NCI-H2107 treated with DMSO at 0.1 percent for 48 hours (cell line): ENCODE results near the gene PAPSS2.
A peak's percentile ranks its signal among the peaks of the same experiment; 100 is the strongest.
"Not testable (repeated sequence)": the region's sequence is repeated elsewhere in the genome, so short reads cannot be mapped to it uniquely, and the experiment has no call there.

Source experiments
- DNase-seq: peaks from one replicate; lab custom pipeline; 2025; ENCODE audit not compliant: unreplicated experiment; lab: John Stamatoyannopoulos, UW

The PAPSS2 gene

DNA sequence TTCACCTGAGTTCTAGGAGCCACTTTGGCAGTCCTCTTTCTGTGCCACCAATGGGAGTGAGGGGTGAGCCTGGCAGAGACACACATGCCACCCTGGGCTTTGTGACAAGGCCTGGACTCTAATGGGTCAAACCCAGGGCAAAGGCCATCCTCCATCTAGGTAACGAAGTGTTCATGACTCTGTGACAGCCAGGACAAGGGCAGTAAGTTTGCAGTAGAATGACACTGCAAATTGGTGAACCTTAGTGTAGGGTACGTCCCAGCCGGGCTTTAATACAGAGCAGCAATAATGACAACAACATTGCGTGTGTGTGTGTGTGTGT, 43.3 kb downstream of the PAPSS2 start:
- no peak for DNase-seq

DNA sequence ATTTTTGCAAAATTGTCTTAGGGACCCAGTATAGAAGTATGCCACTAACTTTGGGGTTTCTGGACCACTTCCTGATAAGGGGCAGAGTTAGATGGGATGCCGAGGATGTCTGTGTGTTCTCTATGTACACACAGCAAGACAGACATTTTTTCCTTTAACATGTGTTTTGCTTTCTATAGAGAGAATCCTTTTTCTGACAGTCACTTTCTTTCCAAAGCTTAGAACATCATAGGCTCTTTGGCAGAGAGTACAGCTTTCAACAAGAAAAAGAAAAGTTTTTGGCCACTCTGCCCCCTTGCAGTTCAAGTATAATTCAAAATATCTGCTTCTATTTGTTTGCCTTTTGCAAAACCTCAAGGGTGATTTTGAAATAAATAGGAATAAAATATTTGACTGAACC, 44.1 kb downstream of the PAPSS2 start:
- no peak for DNase-seq

DNA sequence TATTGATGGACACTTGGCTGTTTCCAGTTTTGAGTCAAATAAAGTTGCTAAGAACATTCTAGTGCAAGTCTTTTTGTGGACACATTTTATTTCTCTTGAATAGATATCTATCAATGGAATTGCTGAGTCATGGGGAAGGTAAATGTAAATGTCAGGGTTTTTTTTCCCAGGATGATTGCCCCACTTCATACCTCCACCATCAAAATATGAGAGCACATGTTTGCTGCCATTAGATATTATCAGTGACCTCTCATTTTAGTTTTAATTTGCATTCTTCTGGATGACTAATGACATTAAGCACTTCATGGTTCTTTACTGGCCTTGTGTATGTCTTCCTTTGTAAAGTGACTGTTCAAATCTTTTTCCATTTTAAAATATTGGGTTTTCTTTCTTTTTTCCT, 45.7 kb downstream of the PAPSS2 start:
- DNase-seq, result no peak

DNA sequence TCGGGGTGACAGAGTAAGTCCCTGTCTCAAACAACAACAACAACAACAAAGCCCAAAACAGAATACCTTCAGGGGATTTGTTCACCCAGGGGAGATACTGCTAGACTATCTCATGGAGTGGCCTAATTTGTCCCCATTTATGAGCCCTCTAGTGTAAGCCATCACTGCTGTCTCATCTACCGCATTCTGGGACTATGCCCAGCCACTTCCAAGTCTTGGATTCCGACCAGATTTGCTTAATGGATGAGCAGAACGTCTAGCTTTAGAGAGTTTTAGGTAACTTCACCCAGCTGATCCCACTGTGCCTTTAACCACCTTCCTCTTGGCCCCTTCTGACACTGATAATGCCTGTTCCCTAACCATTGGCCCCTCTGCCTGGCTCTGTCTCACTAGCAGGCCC, 47.1 kb downstream of the PAPSS2 start:
- DNase-seq, result no peak

DNA sequence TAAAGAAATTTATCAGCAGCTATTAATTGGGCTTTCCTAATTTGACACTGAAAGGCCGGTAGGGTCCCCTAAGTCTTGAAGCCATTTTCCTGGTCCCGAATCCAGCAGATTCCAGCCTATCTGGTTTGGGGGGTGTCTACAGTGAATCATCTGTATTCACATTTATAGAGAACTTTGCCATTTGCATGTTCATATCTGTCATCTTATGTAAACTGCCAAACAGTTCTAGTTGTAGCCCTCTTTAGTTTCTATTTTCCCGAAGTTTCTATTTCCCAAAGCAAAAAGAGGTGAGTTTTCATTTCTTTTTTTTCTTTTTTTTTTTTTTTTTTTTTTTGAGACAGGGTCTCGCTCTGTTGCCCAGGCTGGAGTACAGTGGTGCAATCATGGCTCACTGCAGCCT, 47.6 kb downstream of the PAPSS2 start:
- DNase-seq, result no peak

DNA sequence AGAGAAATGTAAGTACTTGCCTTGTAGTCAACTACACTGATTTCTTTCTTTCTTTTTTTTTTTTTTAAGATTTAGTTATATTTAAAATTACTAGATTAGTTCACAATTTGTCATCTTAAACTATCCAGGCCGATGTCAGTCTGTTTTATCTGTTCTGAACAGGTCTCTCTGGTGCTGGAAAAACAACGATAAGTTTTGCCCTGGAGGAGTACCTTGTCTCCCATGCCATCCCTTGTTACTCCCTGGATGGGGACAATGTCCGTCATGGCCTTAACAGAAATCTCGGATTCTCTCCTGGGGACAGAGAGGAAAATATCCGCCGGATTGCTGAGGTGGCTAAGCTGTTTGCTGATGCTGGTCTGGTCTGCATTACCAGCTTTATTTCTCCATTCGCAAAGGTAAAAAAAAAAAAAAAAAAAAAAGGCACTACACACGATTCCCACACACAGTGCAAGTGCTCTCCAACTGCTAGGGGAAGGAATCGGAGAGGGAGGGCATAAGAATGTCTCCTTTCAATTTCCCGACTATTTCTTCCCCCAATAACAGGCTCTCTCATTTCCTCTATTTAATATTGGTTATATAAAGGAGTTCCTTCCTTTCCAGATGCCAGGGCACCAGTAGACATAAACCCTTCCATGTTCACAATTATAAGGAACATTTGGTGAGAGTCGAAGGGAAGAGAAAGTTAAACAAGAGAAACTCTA, 53.4 kb downstream of the PAPSS2 start:
- no peak for DNase-seq

DNA sequence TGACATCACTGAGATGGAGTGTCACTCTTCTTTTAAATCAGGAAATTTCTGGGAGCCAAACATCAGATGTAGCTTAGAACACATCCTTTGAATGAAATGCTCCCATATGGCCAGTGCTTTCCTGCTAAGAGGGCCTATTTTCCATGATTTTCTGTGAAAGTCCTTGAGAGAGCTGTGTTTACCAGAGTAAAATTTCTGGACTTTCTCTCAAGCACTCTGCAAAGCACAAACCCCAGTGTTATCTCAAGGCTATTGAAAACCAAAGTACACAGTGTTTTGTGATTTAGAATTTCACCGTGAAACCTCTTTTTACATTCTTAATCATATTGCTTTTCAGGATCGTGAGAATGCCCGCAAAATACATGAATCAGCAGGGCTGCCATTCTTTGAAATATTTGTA, 54.0 kb downstream of the PAPSS2 start:
- DNase-seq, result no peak

DNA sequence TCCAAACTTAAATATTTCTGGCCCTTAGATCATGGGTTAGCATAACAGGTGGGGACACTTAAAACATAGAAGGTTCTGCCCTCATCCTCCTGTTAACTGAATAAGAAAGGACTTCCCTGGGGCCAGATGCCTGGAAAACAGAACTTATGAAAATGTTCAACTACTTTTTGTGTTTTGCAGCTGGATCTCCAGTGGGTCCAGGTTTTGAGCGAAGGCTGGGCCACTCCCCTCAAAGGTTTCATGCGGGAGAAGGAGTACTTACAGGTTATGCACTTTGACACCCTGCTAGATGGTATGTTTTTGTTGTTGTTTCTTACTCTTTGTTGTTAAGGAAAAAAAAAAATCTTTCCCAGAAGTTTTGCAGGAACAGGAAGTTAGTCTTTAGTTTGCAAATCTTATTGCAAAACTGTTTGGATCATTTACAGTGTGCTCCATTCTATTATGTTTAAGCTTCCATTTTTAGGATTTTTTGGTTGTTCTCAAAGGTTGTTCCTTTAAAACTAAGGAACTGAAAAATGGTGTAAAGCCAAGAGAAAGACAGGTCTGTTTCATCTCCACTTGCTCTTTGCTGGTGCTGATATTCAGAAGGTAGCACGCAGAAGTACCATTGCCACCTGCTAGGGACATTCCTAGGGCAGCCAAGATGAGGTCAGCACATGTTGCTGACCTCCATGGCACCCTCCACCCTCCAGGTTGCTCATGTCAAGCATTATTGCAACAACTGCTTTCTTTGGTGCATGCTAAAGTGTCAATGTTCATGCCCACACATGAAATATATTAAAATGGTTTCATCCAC, 56.1 kb downstream of the PAPSS2 start:
- no peak for DNase-seq

DNA sequence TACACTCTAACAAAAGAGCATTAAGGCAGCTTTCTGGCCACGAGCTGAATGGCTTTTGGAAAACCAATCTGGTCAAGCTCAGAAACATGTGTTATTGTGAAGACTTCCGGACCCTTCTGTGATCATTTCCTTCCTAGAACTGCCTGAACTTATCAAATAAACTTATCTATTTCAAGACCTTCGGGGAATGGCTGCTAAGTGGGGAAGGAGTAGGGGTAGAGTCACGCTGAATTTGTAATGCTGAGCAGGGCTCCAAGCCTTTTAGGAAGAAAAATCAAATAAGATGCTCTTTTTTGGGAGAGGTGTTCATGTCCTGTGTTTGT, 56.6 kb downstream of the PAPSS2 start:
- DNase-seq, result no peak

DNA sequence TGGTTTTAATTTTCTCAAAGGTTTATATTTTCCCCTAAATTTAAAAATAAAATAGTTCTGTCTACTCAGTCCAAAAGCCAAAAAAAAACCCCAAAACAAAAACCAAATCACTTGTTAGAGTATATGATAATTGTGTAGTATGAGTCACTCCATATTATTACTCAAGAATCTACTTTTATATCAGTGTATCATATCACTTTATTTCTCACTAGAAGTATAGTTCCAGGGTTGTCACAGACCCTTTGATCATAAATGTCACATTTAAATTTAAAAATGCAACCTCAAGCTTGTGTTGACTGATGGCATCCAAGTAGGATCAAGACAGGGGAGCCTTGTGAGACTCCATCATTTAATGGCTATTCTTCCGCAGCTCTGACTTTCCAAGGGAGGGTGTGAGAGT, 61.0 kb downstream of the PAPSS2 start:
- no peak for DNase-seq

DNA sequence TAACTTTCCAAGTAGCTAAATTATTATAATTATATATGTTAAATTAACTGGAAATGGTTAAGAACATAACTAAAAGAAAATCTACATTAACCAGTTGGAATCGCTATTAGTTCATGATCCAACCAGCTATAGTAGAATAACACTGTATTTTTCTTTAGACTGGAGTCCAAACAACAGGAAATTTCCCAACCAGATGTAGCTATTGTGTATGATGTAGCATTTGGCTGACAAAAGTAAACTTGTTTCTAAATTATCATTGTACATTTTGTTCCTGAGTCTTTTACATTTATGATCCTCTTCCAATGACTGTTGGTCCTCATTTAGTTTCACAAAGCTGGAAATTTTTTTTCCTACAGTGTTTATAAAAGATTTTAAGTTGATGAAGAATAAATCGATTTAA, 62.1 kb downstream of the PAPSS2 start:
- no peak for DNase-seq

DNA sequence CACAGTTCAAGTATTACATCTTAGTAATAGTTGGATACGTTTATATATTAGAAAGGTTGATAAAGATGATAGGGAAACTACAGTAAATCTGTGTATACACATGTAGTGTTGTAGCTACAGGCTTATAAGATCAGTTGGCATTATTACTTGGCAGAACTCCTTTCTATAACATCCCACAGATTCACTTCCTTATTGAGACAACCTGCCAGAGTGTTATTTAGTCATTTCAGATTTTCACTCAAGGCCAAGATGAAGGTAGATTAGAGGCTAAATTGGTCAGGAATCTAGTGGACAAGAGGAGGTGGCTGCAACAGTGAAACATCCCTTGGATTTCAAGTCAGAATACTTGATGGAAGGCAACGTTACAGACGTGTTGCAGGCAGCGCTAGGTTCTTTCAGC, 63.0 kb downstream of the PAPSS2 start:
- DNase-seq, result no peak

DNA sequence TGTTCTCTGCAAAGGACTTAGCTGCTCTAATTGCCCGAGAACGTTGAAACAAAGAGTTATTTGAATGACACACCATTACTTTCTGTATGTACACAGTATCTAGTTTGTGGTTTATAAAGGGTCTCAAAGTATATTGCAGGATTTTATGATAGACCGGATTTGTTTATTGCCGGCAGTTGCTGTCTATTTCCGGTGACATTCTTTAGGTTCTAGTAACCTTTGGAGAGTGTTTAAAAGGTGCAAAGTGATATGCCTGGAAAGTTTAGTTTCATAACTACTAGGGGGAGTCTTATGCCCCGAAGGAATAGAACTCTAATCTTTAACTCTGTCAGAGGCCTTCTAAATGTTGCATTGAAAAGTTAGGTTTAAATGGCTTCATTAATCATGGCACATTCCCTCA, 63.8 kb downstream of the PAPSS2 start:
- DNase-seq, result no peak

DNA sequence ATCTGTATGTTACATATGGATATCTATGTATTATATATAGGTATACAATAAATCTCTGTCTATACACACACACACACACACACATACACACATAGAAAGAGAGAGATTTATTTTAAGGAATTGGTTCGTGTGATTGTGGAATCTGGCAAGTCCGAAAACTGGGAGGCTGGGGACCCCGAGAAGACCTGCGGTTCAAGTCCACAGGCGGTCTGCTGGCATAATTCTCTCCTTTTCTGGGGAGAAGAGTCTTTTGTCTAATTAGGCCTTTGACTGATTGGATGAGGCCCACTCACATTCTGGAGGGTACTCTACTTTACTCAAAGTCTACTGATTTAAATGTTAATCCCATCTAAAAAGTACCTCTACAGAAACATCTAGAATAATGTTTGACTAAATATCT, 65.1 kb downstream of the PAPSS2 start:
- no peak for DNase-seq

DNA sequence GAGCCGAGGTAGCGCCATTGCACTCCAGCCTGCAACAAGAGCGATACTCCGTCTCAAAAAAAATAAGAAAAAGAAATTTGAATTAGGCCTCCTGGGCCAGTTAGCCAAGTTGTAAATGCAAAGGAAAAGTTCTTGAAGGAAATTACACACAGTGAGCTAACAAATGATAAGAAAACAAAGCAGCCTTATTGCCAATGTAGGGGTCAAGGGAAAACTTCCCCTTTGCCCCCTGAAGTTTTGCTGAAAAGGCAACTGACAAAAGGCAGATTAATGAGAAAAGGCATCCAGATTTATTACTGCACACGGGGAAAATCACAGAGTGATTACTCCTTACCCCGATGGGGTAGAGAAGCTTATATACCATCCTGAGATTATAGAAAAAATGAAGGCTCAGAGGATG, 70.3 kb downstream of the PAPSS2 start:
- DNase-seq, result no peak

DNA sequence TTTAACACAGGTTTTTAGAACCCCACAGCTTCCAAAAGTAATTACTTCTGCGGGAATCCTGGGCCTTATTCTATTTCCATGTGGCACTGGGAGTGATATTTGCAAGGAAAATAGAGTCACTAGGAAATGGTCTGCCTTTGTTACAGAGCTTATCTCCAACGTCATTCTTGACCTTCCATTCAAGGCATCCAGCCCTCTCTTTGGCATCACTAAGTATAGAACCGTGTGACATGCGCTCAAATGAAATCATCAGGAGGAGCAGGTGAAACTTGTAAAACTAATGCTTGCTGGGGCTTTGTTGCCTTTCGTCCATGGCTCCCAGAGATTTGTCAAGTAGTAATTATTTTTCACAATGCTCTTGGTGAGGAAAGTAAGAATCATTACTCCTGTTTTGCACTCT, 73.4 kb downstream of the PAPSS2 start:
- no peak for DNase-seq

DNA sequence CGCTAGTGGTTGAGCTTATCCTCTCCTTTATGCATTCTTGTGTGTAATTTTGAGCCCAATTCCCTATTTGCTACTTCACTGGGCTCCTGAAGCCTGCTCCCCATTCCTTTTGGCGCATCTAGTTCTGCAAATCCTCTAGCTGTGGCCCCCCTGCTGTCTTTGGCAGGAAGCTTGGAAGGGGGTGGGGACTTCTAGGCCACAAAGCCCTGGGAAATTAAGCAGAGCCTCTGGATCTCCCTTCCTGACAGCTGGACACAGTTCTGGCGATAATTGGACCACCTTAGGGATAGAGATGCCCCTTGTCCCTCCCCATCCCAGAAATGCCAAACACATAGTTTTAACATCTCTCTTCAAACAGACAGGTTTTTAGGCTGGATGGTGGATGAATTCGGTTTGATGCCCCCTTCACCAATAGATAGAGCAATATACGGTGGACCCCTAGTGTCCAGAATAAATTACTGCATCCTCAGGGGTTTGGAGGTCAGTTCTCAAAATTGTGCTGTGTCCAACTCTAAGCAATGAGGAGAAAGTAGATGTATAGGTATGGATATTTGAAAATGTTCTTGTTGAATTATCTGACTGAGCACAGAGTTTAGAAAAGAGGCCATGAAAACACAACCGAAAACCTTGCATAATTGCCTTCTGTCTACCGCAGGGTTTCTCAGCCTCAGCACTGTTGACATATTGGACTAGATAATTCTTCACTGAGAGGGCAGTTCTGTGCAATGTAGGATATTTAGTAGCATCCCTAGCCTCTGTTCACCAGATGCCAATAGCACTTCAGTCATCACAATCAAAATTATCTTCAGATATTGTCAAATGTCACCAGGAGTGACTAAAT, 75.5 kb downstream of the PAPSS2 start:
- DNase-seq, result peak; percentile 11

DNA sequence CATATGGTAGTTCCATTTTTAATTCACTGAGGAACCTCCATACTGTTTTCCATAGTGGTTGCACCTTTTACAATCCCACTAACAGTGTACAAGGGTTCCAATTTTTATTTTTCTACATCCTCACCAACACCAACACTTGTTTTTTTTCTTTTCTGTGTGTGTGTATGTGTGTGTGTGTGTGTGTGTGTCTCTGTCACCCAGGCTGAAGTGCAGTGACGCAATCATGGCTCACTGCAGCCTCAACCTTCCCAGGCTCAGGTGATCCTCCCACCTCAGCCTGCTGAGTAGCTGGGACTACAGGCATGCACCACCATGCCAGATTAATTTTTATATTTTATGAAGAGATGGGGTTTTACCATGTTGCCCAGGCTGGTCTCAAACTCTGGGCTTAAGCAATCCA, 78.6 kb downstream of the PAPSS2 start:
- DNase-seq, result not testable (repeated sequence)

DNA sequence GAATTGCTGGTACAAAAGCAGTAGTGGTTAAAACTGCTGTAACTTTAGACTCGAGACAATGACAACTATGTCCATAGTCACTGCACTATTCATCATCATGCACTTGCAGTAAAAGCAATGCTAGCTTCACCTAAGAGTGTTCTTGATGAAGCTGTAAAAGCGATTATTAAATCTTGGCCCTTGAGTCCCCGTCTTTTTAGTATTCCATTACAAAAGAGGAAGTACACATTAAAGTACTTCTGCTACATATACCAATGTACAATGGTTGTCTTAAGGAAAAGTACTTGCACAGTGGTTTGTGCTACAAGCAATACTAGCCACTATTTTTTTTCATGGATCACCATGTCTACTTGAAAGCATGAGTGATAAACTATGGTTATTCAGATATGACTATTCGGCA, 80.0 kb downstream of the PAPSS2 start:
- DNase-seq, result no peak

DNA sequence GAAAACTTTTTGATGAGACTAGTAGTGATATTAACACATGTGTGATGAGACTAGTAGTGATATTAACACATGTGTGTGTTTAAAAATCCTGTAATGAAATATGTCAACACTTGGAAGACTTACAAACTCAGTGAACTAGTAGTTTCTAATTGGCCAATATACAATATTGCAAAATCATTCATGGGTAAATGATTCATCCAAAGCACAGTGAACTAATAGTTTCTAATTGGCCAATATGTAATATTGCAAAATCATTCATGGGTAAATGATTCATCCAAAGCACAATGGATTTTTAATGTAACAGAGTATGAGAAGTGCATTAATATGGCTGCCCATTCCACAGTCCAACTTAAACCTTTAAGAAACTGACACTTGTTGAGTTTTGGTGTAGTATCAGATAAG, 80.6 kb downstream of the PAPSS2 start:
- DNase-seq, result no peak

DNA sequence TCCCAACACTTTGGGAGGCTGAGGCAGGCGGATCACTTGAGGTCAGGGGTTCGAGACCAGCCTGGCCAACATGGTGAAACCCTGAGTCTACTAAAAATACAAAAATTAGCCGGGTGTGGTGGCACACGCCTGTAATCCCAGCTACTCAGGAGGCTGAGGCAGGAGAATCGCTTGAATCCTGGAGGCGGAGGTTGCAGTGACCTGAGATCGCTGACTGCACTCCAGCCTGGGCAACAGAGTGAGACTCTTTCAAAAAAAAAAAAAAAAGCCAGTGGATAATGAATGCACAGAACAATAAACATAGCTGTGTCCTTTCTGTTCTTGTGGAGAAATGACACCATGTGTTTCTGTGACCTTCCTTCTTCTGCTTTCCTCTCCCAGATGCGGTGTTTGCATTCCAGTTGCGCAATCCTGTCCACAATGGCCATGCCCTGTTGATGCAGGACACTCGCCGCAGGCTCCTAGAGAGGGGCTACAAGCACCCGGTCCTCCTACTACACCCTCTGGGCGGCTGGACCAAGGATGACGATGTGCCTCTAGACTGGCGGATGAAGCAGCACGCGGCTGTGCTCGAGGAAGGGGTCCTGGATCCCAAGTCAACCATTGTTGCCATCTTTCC, 83.4 kb downstream of the PAPSS2 start:
- not testable (repeated sequence) for DNase-seq

DNA sequence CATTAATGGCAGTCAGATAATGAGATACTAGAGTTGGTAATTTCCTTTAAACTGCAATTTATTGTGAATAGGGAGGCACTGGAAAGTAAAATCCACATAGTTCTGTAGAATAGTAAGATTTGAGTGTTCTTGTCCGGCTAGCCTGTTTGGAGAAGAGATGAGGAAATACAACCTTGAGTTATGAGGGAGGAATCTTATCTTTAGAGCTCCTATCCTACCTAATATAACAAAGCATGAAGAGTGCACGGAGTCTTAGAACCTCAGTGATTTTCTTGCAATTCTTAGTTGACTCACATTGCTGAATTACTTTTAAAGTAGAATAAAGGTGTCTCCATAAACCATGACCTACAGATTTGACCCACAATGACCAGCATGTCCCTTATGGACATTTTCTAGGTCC, 84.9 kb downstream of the PAPSS2 start:
- no peak for DNase-seq
